Upper lobe of right lung (tissue), 1 donor: Measurements from ENCODE around the gene VAV1. TPM values are rescaled to one million over a fixed set of nuclear protein-coding genes. Genes with fewer than 3 reads are reported as not detected.

Experiments
- ATAC-seq: fragments of 200-7000 bp; cut with Tn5 transposase; one replicate; pipeline ENCODE4 v1.9.1; 2020; ENCODE audit warnings: mild to moderate bottlenecking, moderate library complexity
- DNase-seq: peaks from one replicate; pipeline ENCODE4 v3.0.0-alpha.2; 2020
- H3K27ac ChIP-seq: fragments of 200-600 bp; one replicate; pipeline ENCODE4 v1.8.0; 2022
- H3K27me3 ChIP-seq: fragments of 200-600 bp; one replicate; pipeline ENCODE4 v1.8.0; 2022; ENCODE audit warnings: mild to moderate bottlenecking
- H3K36me3 ChIP-seq: fragments of 200-600 bp; one replicate; pipeline ENCODE4 v1.8.0; 2022
- H3K4me1 ChIP-seq: fragments of 200-600 bp; one replicate; pipeline ENCODE4 v1.8.0; 2022
- H3K4me3 ChIP-seq: fragments of 200-600 bp; one replicate; pipeline ENCODE4 v1.8.0; 2022; ENCODE audit warnings: mild to moderate bottlenecking
- H3K9me3 ChIP-seq: fragments of 200-600 bp; one replicate; pipeline ENCODE4 v1.8.0; 2022
- intact Hi-C: fragments of 100-400 bp; cut with DNase I; formaldehyde crosslinking; loops from one replicate; pipeline ENCODE4 v1.11.0; 2022
- total RNA-seq: library from RNA; stranded (reverse); fragmentation: NEBNext Ultra II Directional; extraction: Animal tissue kit (Norgen Biotek cat#: 25700); gene quantifications from one replicate; pipeline ENCODE4 v1.2.1, GENCODE V29; 2021
- TF ChIP-seq, protein P1 (sequence below): fragments of 200-600 bp; IDR thresholded peaks from one replicate; pipeline ENCODE4 v1.8.0; 2022; ENCODE audit warnings: antibody characterized with exemption
- donor health status: DM: no; HTN: yes; CAD: no; lungs with severe emphysema.

VAV1 gene
- total RNA-seq, 1 donor from 2014 or later: 31.6 TPM

DNA sequence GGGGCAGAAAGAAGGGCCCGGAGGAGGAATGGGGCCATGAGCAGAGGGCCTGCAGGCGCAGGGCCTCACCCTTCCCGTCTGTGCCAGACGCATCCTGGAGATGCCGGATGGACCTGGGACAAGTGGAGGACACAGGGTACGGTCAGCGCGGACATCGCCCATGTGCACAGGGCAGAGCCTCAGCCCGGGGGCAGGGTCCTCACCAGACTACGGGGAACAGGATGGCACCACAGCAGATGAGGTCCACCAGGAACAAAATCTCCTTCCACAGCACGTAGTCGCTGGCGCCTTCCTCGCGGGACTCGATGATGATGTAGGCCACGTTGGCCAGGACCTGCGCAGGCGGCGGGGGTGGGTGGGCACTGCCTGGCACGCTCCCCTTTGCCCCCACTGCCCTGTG is 40.7 kb upstream of the VAV1 start:
- no peak for DNase-seq

DNA sequence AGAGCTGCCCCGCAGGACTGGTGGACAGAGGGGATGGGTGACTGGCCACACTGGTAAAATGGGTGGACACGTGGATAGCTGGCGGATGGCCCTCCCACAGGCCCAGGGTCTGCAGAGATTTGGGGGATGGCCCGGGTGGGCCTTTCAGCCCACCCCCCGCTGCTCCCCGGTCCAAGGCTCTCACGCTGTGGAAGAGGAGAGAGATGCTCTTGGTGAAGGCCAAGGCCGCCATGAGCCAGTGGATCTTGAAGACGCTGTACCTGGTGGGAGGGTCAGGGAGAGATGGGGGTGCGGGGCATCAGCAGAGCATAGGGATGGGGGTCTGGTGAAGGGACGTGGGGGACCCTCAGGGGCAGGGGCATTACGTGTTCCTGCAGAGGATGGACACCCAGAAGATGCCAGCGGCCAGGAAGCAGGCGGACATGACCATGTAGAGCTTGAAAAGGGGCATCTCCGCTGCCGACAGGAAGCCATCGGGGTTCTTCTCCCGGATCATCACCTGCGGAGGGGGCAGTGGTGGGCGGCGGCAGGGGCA is 39.6 kb upstream of the VAV1 start:
- intact Hi-C loops: no loop called here
- DNase-seq: no peak
- Histone ChIP-seq H3K4me1 (peaks cover 21% of the 10 kb centered on the region), H3K27ac (no peak overlapping the region), H3K36me3 (peaks cover 12% of the 10 kb centered on the region), H3K4me3 (no peak overlapping the region), H3K27me3 (no peaks in the 10 kb centered on the region), H3K9me3 (no peaks in the 10 kb centered on the region)
- TF ChIP-seq, protein P1, sequence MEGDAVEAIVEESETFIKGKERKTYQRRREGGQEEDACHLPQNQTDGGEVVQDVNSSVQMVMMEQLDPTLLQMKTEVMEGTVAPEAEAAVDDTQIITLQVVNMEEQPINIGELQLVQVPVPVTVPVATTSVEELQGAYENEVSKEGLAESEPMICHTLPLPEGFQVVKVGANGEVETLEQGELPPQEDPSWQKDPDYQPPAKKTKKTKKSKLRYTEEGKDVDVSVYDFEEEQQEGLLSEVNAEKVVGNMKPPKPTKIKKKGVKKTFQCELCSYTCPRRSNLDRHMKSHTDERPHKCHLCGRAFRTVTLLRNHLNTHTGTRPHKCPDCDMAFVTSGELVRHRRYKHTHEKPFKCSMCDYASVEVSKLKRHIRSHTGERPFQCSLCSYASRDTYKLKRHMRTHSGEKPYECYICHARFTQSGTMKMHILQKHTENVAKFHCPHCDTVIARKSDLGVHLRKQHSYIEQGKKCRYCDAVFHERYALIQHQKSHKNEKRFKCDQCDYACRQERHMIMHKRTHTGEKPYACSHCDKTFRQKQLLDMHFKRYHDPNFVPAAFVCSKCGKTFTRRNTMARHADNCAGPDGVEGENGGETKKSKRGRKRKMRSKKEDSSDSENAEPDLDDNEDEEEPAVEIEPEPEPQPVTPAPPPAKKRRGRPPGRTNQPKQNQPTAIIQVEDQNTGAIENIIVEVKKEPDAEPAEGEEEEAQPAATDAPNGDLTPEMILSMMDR: no peak
- ATAC-seq: no peak

More for the DNA sequence above, 40.7 kb upstream of the VAV1 start:
- intact Hi-C loops: no loop called here
- Histone ChIP-seq H3K27me3 (no peaks in the 10 kb centered on the region), H3K4me1 (peaks cover 20% of the 10 kb centered on the region), H3K27ac (no peak overlapping the region), H3K9me3 (no peaks in the 10 kb centered on the region), H3K4me3 (no peak overlapping the region), H3K36me3 (peaks cover 12% of the 10 kb centered on the region)
- ATAC-seq: no peak
- TF ChIP-seq, protein P1: no peak

DNA sequence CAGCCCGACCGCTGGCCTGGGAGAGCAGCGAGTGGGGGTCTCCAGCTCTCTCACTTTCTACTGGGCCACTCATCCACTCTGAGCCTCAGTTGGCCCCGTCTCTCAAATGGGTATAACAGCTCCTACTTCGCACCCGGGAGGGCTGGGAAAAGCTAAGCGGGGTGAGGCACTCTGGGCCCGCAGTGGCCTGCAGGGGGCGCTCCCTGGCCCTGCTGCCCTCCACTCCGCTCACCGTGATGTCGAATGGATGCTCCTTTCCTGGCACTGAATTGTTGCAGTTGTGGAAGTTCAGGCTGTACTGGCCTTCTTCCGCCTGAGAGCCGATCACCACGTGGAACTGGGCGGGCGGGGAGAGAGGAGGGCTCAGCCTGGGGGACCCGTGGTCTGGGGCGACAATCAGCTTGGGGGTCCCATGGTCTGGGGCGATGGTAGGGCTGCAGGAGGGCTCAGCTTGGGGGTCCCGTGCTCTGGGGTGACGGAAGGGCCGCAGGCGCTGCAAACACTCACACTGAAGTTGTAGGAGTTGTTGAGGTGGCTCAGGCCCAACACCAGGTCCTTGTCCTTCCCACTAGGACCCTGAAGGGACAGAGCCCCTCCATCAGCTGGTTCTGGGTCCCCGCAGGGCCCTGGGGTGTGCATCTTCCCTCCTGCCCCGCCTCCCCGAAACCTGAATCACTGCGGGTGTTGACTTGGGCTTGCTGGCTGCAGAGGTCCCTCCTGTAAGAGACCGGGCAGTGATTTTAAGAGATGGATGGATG is 39.0 kb upstream of the VAV1 start:
- Histone ChIP-seq H3K27ac (no peak overlapping the region), H3K4me1 (peaks cover 21% of the 10 kb centered on the region), H3K36me3 (peaks cover 12% of the 10 kb centered on the region), H3K9me3 (no peaks in the 10 kb centered on the region), H3K4me3 (no peak overlapping the region), H3K27me3 (no peaks in the 10 kb centered on the region)
- TF ChIP-seq, protein P1: peak; percentile 33
- DNase-seq (no peak), ATAC-seq (no peak)
- intact Hi-C loops: no loop called here

DNA sequence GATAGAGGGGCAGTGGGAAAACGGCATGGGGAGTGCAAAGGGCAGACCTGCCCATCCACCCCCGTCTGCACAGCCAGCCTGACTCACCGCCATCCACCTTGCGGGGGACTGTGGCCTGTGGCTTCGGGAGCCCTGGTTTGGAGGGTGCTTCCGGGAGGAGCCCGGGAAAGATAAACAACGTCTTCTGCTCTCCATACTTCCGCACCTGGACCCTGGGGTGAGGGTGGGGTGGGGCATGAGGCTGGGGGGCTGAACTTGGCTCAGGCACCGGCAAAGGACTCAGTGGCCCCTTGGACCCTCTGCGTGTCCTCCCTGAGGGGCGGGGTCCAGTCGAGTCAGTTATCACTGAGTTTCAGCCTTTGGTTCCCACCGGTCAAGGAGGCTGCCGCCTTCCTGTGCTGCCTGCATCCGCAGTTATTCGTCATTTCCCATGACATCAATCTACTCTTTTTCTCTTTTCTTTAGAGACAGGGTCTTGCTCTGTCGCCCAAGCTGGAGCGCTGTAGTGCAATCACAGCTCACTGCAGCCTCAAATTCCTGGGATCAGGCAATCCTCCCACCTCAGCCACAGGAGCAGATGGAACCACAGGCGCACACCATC is 38.3 kb upstream of the VAV1 start:
- no peak for DNase-seq
- TF ChIP-seq, protein P1: no peak
- intact Hi-C loops: no loop called here
- ATAC-seq: no peak
- peaks cover 12% of the 10 kb centered on the region for H3K36me3 ChIP-seq
- peaks cover 24% of the 10 kb centered on the region for H3K4me1 ChIP-seq
- no peaks in the 10 kb centered on the region for H3K9me3 ChIP-seq
- H3K27ac ChIP-seq: no peak overlapping the region
- H3K4me3 ChIP-seq: no peak overlapping the region
- H3K27me3 ChIP-seq: no peaks in the 10 kb centered on the region

DNA sequence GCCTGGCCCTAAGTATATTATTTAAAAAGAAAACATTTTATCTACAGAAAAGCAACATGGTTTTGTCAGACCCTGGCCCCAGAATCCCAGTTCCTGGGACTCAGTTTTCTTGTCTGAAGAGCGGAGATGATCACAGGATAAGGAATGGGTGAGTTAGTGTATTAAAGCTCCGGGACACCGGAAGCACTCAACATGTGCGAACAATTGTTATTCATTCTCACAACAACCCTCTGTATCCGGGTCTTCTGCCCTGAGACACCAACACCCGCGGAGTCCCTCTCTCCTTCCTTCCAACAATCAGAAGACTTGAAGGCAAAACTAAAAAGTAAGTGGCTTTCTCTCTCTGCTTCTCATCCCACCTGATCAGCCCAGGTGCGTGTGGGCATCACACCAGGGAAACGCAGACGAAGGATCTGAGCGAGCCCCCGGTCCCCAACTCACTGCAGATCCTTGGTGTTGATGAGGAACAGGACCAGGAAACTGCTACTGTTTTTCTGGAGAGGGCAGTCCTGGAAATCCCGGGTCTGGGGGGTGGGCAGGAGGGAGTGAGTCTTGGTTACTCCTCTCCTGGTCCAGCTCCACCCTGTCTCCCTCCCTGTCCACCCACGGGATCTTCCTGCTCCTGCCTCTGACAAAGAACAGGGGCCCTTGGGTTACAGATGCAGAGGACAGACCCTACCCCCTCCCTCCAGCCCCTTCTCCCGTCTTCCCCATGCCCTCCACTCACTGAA is 37.2 kb upstream of the VAV1 start:
- Histone ChIP-seq H3K27ac (no peak overlapping the region), H3K36me3 (peaks cover 12% of the 10 kb centered on the region), H3K27me3 (no peaks in the 10 kb centered on the region), H3K4me1 (peaks cover 25% of the 10 kb centered on the region), H3K9me3 (no peaks in the 10 kb centered on the region), H3K4me3 (no peak overlapping the region)
- intact Hi-C loops: no loop called here
- DNase-seq (no peak), ATAC-seq (no peak)
- TF ChIP-seq, protein P1: no peak
